Loucy (cell line): Measurements from ENCODE around the gene CLMN.

Source experiments
- CTCF ChIP-seq: fragments of 200-600 bp; sonication (generic); conservative IDR thresholded peaks from 2 replicates; pipeline ENCODE4 v1.5.1; 2014; ENCODE audit warnings: mild to moderate bottlenecking, antibody characterized with exemption, low read length
- EZH2phosphoT487 ChIP-seq: fragments of 200-600 bp; IDR thresholded peaks from 2 replicates; pipeline ENCODE4 v1.6.1; 2018; ENCODE audit warnings: antibody characterized with exemption, mild to moderate bottlenecking, moderate library complexity, borderline replicate concordance

DNA sequence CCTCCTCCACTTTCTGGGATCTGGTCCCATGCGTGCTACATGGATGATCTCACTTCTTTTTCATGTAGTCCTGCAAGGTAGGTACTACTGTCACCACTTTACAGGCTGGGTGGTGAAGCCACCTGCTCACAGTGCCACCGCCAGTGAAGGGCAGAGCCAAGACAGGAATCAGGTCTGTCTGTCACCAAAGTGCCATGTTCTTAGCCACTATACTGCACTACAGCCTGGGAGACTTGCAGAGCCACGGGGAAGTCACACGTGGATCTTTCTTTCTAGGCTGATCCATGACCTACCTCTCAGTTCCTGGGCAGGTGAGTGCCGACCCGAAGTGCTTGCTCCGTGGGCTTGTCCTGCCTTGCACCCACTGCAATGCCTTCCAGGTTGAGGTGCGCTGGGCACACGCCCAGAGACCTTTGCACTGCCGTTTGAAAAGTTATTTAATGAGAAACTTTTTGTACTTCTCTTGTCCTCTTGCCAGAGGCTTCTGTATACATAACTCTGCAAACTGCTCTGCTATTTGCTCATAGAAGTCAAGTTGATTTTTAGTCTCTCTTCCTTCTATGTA is 19.7 kb upstream of the CLMN start:
- TF ChIP-seq CTCF (no peak), EZH2phosphoT487 (no peak)
